H1 (cell line): ENCODE results near the gene ABHD4. TPM values are rescaled to one million over a fixed set of nuclear protein-coding genes. Genes with fewer than 3 reads are reported as not detected.

ENCODE experiments used
- CBX5 ChIP-seq: fragments of 300-800, 300-1000 bp; sonication (generic); IDR thresholded peaks from 2 replicates; pipeline ENCODE4 v1.7.1; 2016; ENCODE audit warnings: antibody characterized with exemption, low read length, low read depth
- CHD1 ChIP-seq: IDR thresholded peaks from 2 replicates; pipeline ENCODE4 v1.6.1; 2012; ENCODE audit warnings: low read depth, low read length, improper control_type of control experiment
- CHD7 ChIP-seq: fragments of 300-600 bp; sonication (generic); IDR thresholded peaks from 2 replicates; pipeline ENCODE4 v1.7.1; 2012; ENCODE audit warnings: low read length, moderate library complexity, mild to moderate bottlenecking, inconsistent platforms; ENCODE audit not compliant: insufficient replicate concordance
- E2F6 ChIP-seq: IDR thresholded peaks from 2 replicates; pipeline ENCODE4 v1.6.1; 2012; ENCODE audit warnings: inconsistent platforms
- EGR1 ChIP-seq: IDR thresholded peaks from 2 replicates; pipeline ENCODE4 v1.6.1; 2011; ENCODE audit warnings: low read depth, low read length, borderline replicate concordance
- MAX ChIP-seq: IDR thresholded peaks from 2 replicates; pipeline ENCODE4 v1.6.1; 2012; ENCODE audit warnings: inconsistent platforms
- POU5F1 ChIP-seq: IDR thresholded peaks from 2 replicates; pipeline ENCODE4 v1.6.1; 2011; ENCODE audit warnings: low read depth, mild to moderate bottlenecking, low read length, moderate library complexity
- SIRT6 ChIP-seq: IDR thresholded peaks from one replicate; pipeline ENCODE4 v1.7.1; 2012; ENCODE audit warnings: low read length, inconsistent platforms
- SP2 ChIP-seq: IDR thresholded peaks from 2 replicates; pipeline ENCODE4 v1.6.1; 2012; ENCODE audit warnings: mild to moderate bottlenecking, low read length, inconsistent platforms
- USF2 ChIP-seq: IDR thresholded peaks from 2 replicates; pipeline ENCODE4 v1.6.1; 2011; ENCODE audit warnings: low read length, improper control_type of control experiment
- YY1 ChIP-seq: IDR thresholded peaks from 2 replicates; pipeline ENCODE4 v1.6.1; 2011; ENCODE audit warnings: low read depth, mild to moderate bottlenecking, low read length
- polyA plus RNA-seq, 7 experiments: library from polyadenylated mRNA; depleted of rRNA in 3 of 7; stranded (reverse) in 5 of 7; unstranded in 2 of 7; fragments of >200 nt in 5 of 7; fragments of 200-250 nt in 2 of 7; gene quantifications; 1 replicate in 5 of 7; 2 replicates in 1 of 7; 4 replicates in 1 of 7; pipeline versions ENCODE4 v1.2.1 to v1.2.3, GENCODE V29; 2011 to 2013; ENCODE audit warnings: missing spikeins in 2 of 7, mixed read lengths in 2 of 7
- total RNA-seq: library from RNA; stranded (reverse); fragmentation: NEBNext Ultra II Directional; extraction: Animal tissue kit (Norgen Biotek cat#: 25700); gene quantifications from 2 replicates; pipeline ENCODE4 v1.2.1, GENCODE V29; 2021

ABHD4 gene
- total and polyA plus RNA-seq, 2 of the 8 experiments (the other 6 are each of a cell fraction or from before 2014, with no cell fraction given), result 32.4 to 42.9 TPM

GRCh38 chr14:22597265-22597664, 835 bp upstream of the ABHD4 start (continued):
- TF ChIP-seq CHD7 (no peak), POU5F1 (no peak), YY1 (no peak), MAX (no peak), E2F6 (no peak), CBX5 (no peak), USF2 (no peak), EGR1 (no peak), CHD1 (no peak), SIRT6 (no peak), SP2 (no peak)
